NCI-H345 (cell line): Measurements from ENCODE around the gene MYH3.
A peak's percentile ranks its signal among the peaks of the same experiment; 100 is the strongest.

Experiments used
- DNase-seq: peaks from one replicate; lab custom pipeline; 2025; lab: John Stamatoyannopoulos, UW

The MYH3 gene

DNA sequence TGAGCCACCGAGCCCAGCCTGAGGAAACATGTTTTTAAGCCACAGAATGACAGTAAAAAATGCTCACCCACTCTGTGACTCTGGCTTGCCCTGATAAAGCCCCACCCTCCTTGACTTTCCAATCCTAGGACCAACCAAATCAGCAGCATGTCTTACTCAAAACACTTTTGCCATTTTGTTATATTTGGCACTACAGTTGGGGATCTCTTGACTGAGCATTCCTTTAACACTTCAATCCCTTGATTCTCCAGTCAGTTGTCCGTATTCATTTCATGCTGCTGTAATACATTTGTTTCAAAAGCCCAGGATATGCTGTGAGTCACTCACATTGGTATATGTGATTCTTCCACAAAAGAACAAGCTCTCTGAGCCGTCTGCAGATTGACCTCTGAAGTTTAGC is 8.2 kb downstream of the MYH3 start:
- DNase-seq = no peak

DNA sequence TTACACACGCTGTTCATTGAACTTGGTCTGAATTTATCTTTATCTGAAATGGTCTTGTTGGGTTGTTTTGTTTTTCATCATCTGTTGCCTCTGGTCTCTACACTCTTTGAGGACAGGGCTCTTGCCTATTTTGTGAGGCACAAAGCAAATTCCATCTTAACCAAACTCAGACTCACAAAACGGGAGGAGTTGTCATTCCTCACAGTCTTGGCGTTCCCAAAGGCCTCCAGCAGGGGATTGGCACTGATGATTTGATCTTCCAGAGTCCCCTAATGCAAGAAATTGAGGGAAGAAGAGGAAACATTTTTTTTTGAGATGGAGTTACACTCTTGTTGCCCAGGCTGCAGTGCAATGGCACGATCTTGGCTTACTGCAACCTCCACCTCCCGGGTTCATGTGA is 8.7 kb downstream of the MYH3 start:
- no peak for DNase-seq

DNA sequence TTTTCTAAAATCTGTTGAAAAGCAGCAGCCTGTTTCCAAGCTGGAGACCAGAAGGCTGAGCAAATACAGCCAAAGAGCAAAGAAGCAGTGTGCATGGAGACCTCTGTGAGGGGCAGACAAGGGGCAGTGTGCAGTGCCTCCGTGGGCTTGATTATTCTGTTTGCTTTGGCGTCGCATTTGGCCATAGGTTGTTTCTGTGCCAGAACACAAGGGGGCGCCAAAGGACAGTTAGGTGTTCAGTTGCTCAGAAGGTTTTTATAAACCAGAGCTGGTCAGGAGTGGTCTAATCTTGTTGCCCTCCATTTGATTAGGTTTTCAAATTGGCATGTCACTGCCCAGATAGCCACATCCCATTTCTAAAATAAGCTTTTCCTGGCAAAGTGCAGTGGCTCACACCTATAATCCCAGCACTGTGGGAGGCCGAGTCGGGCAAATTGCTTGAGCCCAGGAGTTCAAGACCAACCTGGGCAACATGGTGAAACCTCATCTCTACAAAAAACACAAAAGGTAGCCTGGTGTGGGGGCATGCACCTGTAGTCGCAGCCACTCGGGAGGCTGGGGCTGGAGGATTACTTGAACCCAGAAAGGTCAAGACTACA is 10.6 kb downstream of the MYH3 start:
- peak; percentile 19 for DNase-seq

DNA sequence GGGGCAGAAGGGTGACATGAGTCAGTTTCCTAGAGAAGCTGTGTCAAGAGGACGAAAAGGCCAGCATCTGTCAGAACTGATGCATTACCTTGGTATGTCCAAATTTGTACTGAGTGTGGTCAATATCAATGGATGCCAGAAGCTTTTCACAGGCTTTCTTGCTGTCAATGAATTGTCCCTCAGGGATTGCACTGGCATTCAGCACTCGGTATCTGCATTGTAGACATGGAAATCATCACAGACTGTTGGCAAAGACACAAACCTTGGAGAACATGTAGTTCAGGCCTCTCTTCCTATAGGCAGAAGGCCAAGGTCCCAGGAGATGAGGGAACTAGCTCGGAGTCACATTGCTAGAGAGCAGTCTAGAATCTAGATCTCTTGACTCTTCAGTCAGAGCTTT is 16.6 kb downstream of the MYH3 start:
- DNase-seq = no peak

DNA sequence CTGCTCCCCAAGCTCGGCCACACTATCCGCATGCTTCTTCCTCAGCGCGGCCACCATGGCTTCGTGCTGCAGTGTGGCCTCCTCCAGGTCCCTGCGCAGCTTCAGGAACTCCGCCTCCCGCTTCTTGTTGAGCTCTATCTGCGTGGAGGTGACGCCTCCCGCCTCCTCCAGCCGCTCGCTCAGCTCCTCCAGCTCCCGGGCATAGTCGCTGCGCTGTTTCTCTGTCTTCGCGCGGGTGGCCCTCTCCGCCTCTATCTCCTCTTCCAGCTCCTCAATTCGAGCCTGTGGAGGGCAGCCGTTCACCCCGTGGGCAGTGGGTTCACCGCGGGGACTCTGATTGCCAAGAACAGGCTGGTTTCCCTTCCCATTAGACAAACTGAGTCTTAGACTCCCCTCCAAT is 19.0 kb downstream of the MYH3 start:
- no peak for DNase-seq

DNA sequence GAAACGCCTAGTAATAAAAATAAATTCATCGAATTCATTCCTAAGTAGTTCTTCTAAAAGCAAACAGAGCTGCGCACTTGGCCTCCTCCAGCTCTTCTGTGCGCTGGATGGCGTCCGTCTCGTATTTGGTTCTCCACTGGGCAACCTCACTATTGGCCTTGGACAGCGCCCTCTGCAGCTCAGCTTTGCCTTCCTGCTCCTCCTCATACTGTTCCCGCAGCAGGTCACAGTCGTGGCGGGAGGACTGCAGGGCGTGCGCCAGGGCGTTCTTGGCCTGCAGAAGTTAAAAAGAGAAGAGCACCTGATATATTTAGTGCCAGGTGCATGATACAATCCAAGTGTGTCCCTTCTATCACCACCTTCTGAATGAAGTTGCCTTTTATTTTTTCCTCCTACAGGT is 21.8 kb downstream of the MYH3 start:
- DNase-seq = no peak

DNA sequence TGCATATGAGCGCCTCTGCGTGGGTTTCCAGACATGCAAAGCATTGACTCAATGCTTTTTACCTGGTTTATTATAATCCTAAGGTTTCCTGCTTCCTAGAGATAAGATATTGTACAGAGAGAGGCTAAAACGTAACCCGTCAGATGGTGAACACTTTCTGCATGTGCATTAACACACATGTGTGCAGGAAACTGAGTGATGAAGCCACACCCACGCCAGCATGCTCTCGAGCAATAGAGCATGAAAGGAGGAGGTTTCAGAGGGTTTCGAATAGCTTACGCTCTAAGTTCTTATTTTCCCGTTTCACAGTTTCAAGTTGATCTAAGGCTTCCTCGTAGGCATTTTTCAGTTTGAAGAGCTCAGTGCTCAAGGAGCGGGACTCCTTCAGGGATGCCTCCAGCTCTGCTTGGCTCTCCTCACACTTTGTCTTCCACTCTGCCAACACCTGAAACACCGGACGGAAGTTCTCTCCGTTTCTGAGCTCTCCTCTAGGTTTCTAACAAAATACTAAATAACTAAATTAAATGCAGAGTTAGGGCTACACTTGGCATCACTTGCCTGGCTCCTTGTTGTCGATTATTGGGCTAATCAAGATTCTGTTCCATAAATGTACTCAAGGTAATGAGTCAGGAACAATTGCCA is 23.2 kb downstream of the MYH3 start:
- DNase-seq = no peak

DNA sequence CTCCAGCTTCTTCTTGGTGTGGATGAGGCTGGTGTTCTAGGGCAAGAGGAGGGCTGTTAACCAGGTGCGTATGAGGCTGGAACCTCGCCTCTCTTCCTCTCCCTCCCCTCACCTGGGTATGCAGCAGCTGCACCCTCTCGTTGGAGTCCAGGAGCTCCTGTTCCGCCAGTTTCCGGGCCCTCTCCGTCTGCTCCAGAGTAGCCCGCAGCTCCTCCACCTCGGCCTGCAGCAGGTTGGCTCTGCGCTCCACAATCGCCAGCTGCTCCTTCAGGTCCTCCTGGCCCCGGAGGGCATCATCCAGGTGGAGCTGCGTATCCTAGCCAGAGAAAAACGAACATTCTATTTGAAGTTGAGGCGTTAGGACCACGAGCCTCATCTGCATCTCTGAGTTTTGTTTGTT is 25.4 kb downstream of the MYH3 start:
- DNase-seq = no peak

DNA sequence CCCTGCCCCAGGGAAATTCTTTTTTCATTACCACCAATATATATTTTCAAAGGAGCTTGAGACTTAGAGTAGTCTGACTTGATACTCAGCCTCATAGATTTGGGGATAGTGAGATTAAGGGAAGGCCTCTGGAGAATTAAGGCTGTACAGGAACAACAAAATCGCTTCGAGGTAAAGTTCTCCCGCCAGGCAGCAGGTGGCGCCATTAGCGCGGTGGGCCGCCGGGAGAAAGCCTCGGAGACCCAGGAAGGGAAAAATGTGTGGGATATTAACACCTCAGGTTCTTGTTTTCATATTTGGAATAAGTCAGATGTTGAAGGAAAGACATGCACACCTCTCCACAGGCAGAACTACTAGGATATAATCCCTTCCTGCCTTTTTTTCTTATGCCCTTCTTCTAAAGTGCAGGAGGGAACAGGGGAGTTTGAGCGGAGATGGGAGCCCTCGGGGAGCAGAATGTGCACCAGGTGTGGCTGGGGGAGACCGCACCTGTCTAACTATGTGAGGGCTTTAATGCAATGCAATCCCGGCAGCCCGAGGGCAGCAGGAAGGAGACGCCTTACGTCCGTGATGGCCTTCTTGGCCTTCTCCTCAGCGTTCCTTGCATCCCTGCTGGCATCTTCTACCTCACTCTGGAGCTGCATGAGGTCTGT is 25.9 kb downstream of the MYH3 start:
- no peak for DNase-seq

DNA sequence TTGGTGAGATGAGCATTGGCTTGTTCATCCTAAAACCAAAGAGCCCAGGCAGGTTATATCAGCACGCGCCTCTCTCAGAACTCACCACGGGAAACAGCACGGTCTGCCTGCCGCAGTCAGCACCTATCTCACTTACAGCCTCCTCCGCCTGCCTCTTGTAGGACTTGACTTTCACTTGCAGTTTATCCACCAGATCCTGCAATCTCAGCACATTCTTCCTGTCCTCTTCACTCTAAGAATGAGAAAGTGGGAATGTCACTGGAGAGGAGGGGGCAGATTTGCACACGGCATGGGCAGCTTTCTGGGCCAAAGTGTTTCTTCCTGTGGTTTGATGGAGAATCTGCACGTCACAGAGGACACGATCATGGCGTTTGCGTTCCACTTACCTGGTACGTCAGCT is 27.4 kb downstream of the MYH3 start:
- no peak for DNase-seq

DNA sequence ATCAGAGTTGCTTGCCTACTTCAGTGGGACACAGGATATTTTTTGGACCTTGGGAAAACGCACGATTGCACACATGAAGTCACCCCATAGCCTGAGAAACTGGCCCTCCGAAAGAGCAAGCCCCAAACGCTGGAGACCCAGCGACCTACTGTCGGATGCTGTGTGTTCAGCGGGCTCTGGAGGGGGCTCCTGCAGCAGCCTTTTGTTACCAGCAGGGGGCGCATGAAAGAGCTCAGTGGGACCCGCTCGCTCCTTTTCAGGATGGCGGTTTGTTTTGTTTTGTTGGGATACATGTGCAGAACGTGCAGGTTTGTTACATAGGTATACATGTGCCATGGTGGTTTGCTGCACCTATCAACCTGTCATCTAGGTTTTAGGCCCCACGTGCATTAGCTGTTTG is 28.4 kb downstream of the MYH3 start:
- DNase-seq = no peak

DNA sequence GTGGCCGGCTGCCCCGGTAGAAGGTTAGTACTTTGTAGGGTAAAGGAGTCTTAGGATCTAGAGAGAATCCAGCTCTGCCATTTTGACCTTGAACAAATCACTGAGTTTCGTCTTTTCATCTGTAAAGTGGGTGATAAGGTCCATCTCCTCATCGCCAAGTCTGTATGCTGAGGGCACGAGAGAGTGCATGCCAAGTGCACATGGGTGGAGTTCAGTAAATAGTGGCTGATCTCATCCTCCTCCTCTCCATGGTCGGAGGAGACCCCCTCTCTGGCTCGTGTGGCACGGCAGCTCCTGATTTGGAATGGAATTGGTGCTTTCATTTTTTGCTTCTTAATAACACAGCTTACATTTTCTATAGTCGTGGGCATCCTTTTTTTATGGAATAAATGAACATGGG is 30.7 kb downstream of the MYH3 start:
- DNase-seq = no peak

DNA sequence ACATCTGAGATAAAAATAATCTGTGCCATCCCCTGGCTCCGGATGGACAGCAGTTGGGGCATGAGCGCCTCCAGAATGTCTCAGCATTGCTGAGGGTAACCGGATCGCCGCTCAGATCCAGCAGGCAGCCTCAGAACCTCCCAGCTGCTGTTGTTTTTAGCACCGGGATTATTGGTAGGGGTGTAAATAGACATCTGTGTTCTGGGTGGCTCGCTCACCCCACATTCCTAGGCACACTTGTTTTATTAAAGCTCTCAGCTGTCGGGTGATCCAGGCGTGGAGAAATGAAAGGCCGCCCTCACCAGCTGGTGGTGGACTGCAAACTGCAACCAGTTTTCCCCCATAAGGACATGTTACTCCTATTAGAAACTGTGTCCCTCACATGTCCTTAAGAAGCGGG is 32.1 kb downstream of the MYH3 start:
- DNase-seq = no peak

DNA sequence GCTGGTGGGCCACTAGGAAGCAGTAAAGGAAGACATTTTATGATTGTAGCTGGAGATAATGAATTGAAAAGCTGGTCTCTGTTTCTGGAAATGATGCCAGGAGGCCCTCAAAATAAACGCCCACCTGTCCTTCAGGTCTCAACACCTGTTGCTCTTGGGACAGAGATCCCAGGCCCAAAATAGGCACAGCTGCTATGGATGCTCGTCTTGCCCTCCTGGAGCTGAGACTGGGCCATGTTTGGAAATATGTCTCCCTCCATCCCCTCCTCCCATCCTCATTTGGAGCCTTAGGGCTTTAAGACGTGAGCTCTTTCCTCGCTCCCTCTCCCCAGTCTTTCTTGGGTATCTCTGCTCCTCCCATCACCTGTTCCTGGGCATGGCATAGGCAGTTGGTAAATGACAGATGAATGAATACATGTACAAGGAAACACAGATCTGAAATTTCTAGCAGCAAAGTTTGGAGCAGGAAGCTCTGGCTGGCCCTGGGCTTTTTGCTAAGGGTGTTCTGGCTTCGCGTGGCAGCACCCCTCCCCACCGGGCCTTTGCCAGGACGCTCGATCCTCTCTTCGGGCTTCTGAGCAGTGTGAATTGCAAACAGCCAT is 33.3 kb downstream of the MYH3 start:
- no peak for DNase-seq

DNA sequence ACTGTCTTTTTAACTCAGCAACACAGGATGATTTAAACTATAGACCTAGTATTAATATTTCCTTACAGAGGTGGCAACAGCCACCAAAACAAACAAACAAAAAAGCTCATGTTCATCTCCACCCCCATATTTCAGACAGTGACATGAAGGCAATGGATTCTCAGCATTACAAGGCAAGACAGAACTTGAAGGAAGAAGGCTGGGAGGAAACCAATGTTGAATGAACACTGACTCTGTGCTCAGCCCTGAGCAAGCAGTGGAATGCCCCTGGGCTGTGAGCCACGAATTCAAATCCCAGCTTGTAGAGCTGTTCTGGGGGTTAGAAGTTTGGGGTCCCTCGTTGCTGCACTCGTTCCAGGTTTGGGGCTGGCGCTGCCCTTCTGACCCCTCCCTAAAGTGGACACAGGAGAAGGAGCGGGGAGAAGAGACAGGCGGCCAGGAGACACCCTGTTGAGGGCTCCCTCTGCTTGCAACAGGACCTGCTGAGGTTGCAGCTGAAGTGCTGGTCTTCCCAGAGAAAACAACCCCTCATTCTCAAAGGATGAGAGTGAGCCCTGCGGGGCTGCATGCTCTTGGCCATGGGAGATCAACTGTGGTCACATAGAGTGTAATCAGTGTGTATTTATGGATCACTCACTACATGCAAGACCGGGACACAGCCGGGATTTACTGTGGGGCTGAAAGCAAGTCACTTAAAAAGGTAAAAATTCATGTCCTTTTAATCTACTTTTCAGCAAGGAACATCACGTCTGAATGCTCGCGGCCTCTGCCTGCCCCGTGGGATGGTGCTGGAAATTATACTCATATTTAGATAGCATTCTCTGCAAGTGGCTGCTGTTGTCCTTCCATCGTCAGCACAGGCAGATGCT is 34.3 kb downstream of the MYH3 start:
- no peak for DNase-seq

DNA sequence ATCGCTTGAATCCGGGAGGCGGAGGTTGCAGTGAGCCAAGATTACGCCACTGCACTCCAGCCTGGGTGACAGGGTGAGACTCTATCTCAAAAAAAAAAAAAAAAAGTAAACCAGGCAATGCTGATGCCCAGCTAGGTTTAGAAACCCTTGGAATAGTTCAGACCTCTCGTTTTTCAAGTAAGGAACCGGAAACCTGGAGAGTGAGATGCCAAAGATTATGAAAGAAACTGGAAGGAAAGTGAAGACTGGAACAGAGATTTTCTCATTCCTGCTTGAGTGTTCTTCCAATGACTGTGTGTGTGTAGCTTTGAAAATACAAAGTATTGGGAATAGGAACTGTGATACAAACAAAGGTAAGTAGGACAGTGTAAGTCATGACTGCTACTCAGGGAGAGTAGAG is 35.7 kb downstream of the MYH3 start:
- no peak for DNase-seq

DNA sequence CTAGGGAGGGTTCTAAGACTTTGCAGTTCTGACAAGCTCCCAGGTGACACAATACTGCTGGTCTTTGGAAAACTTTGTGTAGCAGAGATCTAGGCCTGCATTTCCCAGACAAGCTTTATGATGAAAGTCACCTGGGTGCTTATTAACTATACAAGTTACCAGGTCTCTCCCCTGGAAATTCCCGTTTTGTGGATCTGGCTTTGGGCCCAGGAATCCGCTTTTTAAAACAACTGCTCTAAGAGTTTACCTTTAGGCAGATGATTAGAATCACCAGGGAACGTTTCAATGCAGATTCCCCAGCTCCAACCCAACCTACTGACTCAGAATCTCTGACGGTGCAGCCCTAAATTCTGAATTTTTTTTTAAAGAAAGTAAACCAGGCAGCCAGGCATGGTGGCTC is 36.3 kb downstream of the MYH3 start:
- DNase-seq = no peak

DNA sequence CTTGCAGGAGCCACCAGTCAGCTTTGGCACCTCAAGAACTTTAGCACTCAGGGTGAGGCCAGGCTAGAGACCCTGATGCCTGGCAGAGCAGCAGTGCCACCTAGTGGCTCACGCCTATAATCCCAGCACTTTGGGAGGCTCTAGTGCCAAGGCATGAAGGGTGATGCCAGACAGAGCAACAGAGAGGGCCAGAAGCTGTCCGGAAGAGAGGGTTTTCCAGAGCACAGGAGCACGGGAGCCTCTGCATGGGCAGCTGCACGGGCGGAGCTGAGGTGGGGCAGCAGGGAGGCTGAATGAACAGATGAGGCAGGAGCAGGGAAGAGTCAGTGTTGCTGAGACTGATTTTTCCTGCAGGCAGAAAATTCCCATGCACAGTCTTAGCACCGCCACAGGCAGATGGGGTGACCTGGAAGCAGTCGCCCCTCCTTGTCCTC is 38.9 kb downstream of the MYH3 start:
- peak; percentile 60 for DNase-seq

DNA sequence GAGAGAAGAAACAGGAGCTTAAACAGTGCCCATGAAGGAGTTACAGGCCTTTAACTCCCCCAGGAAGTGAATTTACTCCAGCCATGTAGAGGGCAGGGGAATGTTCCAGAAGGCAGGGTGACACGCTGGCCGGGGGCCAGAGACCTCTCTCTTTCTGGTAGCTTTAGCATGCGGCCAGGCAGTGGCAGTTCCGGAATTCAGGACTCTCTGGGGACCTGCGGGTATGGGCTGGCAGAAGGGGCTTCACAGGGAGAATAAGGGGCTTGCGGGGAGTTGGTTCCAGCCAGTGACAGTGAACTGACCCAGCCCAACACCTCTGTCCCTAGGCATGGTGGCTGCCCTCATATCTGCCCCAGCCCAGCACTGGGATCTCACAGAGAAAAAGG is 40.0 kb downstream of the MYH3 start:
- no peak for DNase-seq

DNA sequence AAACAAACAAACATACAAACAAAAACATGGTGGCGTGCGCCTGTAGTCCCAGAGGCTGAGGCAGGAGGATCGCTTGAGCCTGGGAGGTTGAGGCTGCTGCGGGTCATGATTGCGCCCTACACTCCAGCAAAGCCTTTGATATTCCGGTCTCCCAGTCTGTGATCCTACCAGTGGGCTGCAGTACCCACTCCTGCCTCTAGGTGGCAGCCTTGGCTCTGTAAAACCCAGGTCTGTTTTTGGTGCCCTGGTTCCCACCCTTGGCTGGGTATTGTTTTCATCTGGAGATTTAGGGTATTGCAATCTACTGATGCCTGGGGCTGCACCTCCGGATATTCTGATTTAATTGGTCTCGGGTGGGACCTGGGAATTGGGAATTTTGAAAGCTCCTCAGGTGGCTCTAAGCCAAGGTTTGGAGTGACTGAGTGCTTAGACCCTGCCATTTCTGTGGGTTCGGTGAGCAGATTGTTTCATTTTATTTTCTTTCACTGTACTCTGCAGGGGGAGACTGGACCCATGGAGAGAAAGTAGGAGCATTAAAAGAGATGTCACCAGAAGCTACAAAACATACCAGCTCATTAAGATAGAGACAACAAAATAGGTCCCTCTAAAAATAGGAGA is 40.5 kb downstream of the MYH3 start:
- DNase-seq = peak; percentile 39

DNA sequence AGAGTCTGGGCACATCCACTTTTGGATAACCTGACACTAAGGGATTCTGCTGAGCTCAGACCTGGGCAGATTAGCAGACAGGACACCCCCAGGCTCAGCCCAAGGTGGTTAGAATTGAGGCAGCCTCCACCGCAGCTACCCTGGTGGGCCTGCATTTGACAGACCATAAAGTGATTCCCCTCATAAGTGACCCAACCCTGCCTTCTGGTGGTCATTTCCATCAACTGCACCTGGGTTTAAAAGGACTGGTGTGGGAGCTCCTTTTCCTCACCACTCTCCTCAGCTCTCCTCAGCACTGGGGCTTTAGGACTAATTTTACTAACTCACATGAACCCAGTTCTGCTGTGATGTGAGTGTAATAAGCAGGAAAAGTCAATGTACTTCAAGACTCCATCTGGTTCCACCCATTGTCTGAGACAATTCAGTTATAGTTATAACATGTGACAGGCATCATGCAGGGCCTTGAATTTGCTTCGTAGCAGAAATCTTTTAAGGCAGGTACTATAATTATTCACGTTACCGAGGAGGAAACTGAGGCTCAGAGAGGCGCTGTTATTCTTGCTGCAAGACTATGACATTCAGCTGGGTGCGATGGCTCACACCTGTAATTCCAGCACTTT is 42.5 kb downstream of the MYH3 start:
- peak; percentile 5 for DNase-seq
